Chondrocyte (in vitro differentiated cells): ENCODE measurements around the gene HDAC4. TPM values are rescaled to one million over a fixed set of nuclear protein-coding genes. Genes with fewer than 3 reads are reported as not detected.

ENCODE experiments used
- DNase-seq: peaks from one replicate; pipeline ENCODE4 v3.0.0; 2021; ENCODE audit warnings: mixed read lengths, low spot score
- H3K27ac Mint-ChIP-seq: one replicate; pipeline ENCODE4 v1.8.0; 2021; ENCODE audit warnings: mild to moderate bottlenecking, moderate library complexity, mixed read lengths; ENCODE audit not compliant: unreplicated experiment
- H3K27me3 Mint-ChIP-seq: 2 replicates; pipeline ENCODE4 v1.8.0; 2021; ENCODE audit warnings: low read depth, mixed read lengths
- H3K36me3 Mint-ChIP-seq: 2 replicates; pipeline ENCODE4 v1.8.0; 2021; ENCODE audit warnings: low read depth, mixed read lengths
- H3K4me1 Mint-ChIP-seq: 2 replicates; pipeline ENCODE4 v1.8.0; 2021; ENCODE audit warnings: low read depth, mild to moderate bottlenecking, mixed read lengths
- H3K4me3 Mint-ChIP-seq: one replicate; pipeline ENCODE4 v1.8.0; 2021; ENCODE audit warnings: mild to moderate bottlenecking, moderate library complexity, mixed read lengths; ENCODE audit not compliant: unreplicated experiment
- H3K9me3 Mint-ChIP-seq: 2 replicates; pipeline ENCODE4 v1.8.0; 2021; ENCODE audit warnings: low read depth, mixed read lengths
- total RNA-seq: library from RNA; stranded (reverse); gene quantifications from 3 replicates; pipeline ENCODE4 v1.2.1, GENCODE V29; 2021
- TF ChIP-seq, protein P1 (sequence below): fragments of 200-600 bp; sonication (generic); IDR thresholded peaks from 2 replicates; pipeline ENCODE4 v1.5.0; 2021; ENCODE audit warnings: antibody characterized with exemption, mild to moderate bottlenecking, moderate library complexity

The HDAC4 gene
- total RNA-seq, 1 donor from 2014 or later: 22.3 TPM

DNA sequence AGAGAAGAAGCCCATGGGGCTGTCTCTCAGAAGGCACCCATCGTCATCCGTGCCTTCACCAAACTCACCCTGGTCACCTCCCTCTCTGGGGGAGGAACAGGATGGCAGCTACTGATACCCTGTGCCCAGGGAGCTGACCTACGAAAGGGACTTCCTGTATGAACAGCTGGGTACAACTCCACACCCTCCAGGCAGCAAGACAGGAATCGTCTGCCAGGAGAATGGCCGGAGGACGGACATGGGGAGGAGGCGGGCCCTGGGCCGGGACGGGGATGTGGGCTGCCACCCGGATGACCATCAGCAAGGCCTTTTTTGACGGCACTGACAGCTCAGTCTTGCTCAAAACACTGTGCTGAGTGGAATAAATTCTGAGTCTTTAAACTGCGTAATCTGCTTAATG is 243.6 kb downstream of the HDAC4 start:
- peak; percentile 60 for DNase-seq
- H3K36me3 Mint-ChIP-seq: peaks cover 9% of the 10 kb centered on the region
- no peaks in the 10 kb centered on the region for H3K9me3 Mint-ChIP-seq
- TF ChIP-seq, protein P1, sequence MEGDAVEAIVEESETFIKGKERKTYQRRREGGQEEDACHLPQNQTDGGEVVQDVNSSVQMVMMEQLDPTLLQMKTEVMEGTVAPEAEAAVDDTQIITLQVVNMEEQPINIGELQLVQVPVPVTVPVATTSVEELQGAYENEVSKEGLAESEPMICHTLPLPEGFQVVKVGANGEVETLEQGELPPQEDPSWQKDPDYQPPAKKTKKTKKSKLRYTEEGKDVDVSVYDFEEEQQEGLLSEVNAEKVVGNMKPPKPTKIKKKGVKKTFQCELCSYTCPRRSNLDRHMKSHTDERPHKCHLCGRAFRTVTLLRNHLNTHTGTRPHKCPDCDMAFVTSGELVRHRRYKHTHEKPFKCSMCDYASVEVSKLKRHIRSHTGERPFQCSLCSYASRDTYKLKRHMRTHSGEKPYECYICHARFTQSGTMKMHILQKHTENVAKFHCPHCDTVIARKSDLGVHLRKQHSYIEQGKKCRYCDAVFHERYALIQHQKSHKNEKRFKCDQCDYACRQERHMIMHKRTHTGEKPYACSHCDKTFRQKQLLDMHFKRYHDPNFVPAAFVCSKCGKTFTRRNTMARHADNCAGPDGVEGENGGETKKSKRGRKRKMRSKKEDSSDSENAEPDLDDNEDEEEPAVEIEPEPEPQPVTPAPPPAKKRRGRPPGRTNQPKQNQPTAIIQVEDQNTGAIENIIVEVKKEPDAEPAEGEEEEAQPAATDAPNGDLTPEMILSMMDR: no peak
- no peaks in the 10 kb centered on the region for H3K4me1 Mint-ChIP-seq
- H3K4me3 Mint-ChIP-seq: no peak overlapping the region
- H3K27ac Mint-ChIP-seq: no peak overlapping the region
- H3K27me3 Mint-ChIP-seq: no peaks in the 10 kb centered on the region

DNA sequence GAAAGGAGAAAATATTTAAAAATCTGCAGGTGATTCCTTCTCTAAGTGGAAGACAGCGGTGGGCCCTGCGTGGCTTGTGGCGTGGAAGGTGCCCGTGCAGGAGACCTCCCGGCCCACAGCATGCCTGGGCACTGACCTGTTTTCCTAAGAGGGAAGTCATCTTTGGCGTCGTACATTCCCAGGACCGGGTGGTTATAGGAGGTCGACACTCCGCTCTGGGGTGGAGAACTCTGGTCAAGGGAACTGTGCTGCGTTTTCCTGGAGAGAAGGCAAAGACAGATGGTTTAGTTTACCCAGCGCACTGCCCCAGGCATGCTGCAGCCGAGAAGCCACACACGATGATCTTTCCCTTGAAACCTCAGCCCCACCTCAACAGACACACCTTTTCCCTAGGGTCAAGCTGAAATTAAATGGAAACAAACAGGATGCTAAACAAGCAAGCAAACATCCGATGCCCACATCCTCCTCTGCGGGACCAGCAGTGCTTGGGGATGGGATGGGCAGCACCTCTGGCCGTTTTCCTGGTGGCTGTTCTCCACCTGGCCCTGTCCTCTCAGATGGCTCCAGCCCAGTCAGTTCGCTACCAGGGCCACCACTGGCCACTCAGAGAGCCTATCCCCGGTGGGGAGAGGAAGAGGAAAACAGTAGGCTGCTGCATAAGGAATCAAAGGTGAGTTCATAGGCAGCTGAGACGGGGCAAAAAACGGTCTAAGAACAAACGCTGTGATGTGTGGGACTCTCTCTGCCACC is 244.1 kb downstream of the HDAC4 start:
- no peak overlapping the region for H3K4me3 Mint-ChIP-seq
- no peaks in the 10 kb centered on the region for H3K27me3 Mint-ChIP-seq
- H3K36me3 Mint-ChIP-seq: peaks cover 11% of the 10 kb centered on the region
- H3K9me3 Mint-ChIP-seq: no peaks in the 10 kb centered on the region
- TF ChIP-seq, protein P1: no peak
- DNase-seq: peak; percentile 67
- H3K4me1 Mint-ChIP-seq: no peaks in the 10 kb centered on the region
- H3K27ac Mint-ChIP-seq: no peak overlapping the region

DNA sequence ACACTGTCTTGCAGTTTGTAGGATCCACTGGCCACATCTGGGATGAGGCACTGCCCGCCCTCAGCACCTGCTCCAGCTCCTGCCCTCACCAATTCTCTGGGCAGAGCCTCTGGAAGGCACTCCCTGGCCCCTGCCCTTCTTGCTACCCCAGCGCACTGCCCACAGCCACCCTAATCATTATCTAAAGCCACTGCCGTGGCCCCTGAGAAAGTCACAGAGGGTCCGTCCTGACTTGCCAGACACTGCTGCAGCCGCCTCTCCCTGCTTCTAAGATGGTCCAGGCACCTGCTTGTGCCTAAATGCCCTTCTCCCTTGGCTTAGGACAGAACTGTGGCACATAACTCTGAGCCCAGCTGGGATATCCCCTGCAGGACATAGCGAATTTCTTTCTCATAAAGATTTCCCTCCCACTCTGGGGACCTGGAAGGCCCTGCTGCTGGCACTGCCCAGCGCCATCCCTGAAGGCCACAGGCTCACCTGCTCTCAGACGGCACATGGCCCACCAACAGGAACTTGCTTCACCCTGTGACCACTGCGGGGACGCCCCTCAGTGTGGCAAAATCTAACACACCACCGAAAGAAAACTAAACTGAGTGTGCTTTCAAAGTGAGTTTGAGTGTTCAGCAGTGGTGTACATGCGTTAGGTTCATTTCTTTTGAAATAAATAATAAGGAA is 244.9 kb downstream of the HDAC4 start:
- peak; percentile 57 for DNase-seq
- TF ChIP-seq, protein P1: no peak
- Mint-ChIP-seq H3K36me3 (peaks cover 11% of the 10 kb centered on the region), H3K4me1 (no peaks in the 10 kb centered on the region), H3K4me3 (no peak overlapping the region), H3K9me3 (no peaks in the 10 kb centered on the region), H3K27ac (no peak overlapping the region), H3K27me3 (no peaks in the 10 kb centered on the region)

DNA sequence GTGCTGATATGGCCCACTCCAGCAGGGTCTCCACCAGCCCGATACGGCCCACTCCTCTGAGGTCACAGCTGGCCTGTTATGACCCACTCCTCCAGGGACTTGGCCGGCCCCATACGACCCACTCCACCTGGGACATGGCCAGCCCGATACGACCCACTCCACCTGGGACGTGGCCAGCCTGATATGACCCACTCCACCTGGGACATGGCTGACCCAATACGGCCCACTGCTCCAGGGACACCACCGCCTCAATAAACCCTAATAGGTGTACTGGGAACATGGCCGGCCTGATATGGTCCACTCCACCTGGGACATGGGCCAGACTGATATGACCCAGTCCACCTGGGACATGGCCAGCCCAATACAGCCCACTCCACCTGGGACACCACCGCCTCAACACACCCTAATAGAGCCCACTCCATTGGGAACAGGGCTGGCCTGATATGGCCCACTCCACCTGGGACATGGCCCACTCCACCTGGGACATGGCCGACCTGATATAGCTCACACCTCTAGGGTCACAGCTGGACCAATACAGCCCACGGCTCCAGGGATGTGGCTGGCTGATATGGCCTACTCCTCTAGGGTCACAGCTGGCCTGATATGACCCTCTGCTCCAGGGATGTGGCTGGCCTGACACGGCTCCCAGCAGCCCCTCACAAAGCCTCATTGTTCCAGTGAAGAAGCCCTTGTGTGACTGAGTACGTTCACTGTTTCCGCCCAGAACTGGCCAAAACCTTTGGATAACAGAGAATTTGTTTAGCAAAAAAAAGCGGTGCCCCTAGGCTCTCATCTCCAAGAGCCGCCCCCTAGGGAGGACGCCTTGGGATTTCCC is 245.6 kb downstream of the HDAC4 start:
- Mint-ChIP-seq H3K4me1 (no peaks in the 10 kb centered on the region), H3K27ac (no peak overlapping the region), H3K9me3 (no peaks in the 10 kb centered on the region), H3K4me3 (no peak overlapping the region), H3K36me3 (peaks cover 11% of the 10 kb centered on the region), H3K27me3 (no peaks in the 10 kb centered on the region)
- TF ChIP-seq, protein P1: no peak
- DNase-seq: peak; percentile 72
